Natural killer cell (primary cell): ENCODE data around the gene BSN. TPM values are rescaled to one million over a fixed set of nuclear protein-coding genes. Genes with fewer than 3 reads are reported as not detected.

Source experiments
- ATAC-seq, 3 donors: fragments of 150-1000 bp in 2 of 3; fragments of 200-7000 bp in 1 of 3; cut with Tn5 transposase; 1 replicate in 1 of 3; 2 replicates in 2 of 3; pipeline ENCODE4 v1.10.0; 2021; ENCODE audit warnings: mild to moderate bottlenecking in 2 of 3, moderate library complexity in 2 of 3
- DNase-seq, 2 donors: peaks; one replicate each; pipeline versions ENCODE4 v3.0.0 to v3.0.0-alpha.2; 2013 to 2021; ENCODE audit warnings: mixed read lengths in 1 of 2
- H3K27ac ChIP-seq: one replicate; pipeline ENCODE4 v1.5.1; 2013; ENCODE audit warnings: mild to moderate bottlenecking, low read length
- H3K27me3 ChIP-seq: one replicate; pipeline ENCODE4 v1.6.1; 2013; ENCODE audit warnings: low read length; ENCODE audit not compliant: control insufficient read depth, insufficient read depth
- H3K36me3 ChIP-seq: one replicate; pipeline ENCODE4 v1.6.1; 2013; ENCODE audit warnings: low read length; ENCODE audit not compliant: control insufficient read depth, insufficient read depth
- H3K4me1 ChIP-seq: one replicate; pipeline ENCODE4 v1.6.1; 2013; ENCODE audit warnings: low read length; ENCODE audit not compliant: control insufficient read depth, insufficient read depth
- H3K4me3 ChIP-seq: one replicate; pipeline ENCODE4 v1.5.1; 2013; ENCODE audit warnings: low read length
- H3K9me3 ChIP-seq: one replicate; pipeline ENCODE4 v1.6.1; 2013; ENCODE audit warnings: low read length; ENCODE audit not compliant: control insufficient read depth, insufficient read depth
- H3K27ac Mint-ChIP-seq, 2 donors: one replicate each; pipeline ENCODE4 v1.8.0; 2022; ENCODE audit warnings: mild to moderate bottlenecking in 2 of 2, mixed read lengths in 2 of 2, moderate library complexity in 1 of 2
- H3K27me3 Mint-ChIP-seq, 2 donors: one replicate each; pipeline ENCODE4 v1.8.0; 2022; ENCODE audit warnings: low read depth in 2 of 2, mixed read lengths in 2 of 2
- H3K36me3 Mint-ChIP-seq: one replicate; pipeline ENCODE4 v1.8.0; 2022; ENCODE audit warnings: mixed read lengths
- H3K4me1 Mint-ChIP-seq, 2 donors: one replicate each; pipeline ENCODE4 v1.8.0; 2022; ENCODE audit warnings: mixed read lengths in 2 of 2
- H3K4me3 Mint-ChIP-seq: one replicate; pipeline ENCODE4 v1.8.0; 2022; ENCODE audit warnings: mild to moderate bottlenecking, moderate library complexity, mixed read lengths
- H3K9me3 Mint-ChIP-seq, 2 donors: one replicate each; pipeline ENCODE4 v1.8.0; 2022; ENCODE audit warnings: mixed read lengths in 2 of 2
- WGBS: methylation state at CpG from one replicate; pipeline ENCODE4 v1.1.7; 2013; ENCODE audit warnings: missing lambda C conversion rate; ENCODE audit not compliant: insufficient coverage; 5-methylcytosine and 5-hydroxymethylcytosine counted together
- intact Hi-C: fragments of 100-400 bp; cut with micrococcal nuclease; formaldehyde crosslinking; loops from one replicate; pipeline ENCODE4 v1.14.2; 2022
- total RNA-seq, 4 donors: library from RNA; stranded (reverse); fragments of 120-200 nt in 1 of 4; gene quantifications; one replicate each; pipeline versions ENCODE4 v1.2.3 to v1.2.4, GENCODE V29; 2013 to 2022
- TF ChIP-seq, protein P1 (sequence below): fragments of 200-600 bp; IDR thresholded peaks from one replicate; pipeline ENCODE4 v1.8.0; 2022; ENCODE audit warnings: antibody characterized with exemption

The BSN gene
- total RNA-seq, 3 donors from 2014 or later (not counting 1 experiment from before 2014, with no cell fraction given), result 0.33 to 0.41 (median 0.35) TPM

GRCh38 chr3:49619649-49620048 is 65.4 kb downstream of the BSN start:
- Mint-ChIP-seq H3K9me3 (no peaks in the 10 kb centered on the region), H3K27me3 (peaks cover 10% of the 10 kb centered on the region in 2 donors), H3K27ac (no peak overlapping the region), H3K4me3 (no peak overlapping the region), H3K4me1 (no peaks in the 10 kb centered on the region), H3K36me3 (no peaks in the 10 kb centered on the region)
- Histone ChIP-seq H3K4me1 (no peaks in the 10 kb centered on the region), H3K9me3 (no peaks in the 10 kb centered on the region), H3K4me3 (no peak overlapping the region), H3K27ac (no peak overlapping the region), H3K36me3 (no peaks in the 10 kb centered on the region), H3K27me3 (no peaks in the 10 kb centered on the region)
- TF ChIP-seq, protein P1, sequence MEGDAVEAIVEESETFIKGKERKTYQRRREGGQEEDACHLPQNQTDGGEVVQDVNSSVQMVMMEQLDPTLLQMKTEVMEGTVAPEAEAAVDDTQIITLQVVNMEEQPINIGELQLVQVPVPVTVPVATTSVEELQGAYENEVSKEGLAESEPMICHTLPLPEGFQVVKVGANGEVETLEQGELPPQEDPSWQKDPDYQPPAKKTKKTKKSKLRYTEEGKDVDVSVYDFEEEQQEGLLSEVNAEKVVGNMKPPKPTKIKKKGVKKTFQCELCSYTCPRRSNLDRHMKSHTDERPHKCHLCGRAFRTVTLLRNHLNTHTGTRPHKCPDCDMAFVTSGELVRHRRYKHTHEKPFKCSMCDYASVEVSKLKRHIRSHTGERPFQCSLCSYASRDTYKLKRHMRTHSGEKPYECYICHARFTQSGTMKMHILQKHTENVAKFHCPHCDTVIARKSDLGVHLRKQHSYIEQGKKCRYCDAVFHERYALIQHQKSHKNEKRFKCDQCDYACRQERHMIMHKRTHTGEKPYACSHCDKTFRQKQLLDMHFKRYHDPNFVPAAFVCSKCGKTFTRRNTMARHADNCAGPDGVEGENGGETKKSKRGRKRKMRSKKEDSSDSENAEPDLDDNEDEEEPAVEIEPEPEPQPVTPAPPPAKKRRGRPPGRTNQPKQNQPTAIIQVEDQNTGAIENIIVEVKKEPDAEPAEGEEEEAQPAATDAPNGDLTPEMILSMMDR, result no peak
- ATAC-seq, result no peak
- DNase-seq, result no peak
- intact Hi-C loops, result no loop called here
- WGBS, result 78% methylated on average over 5 of the region's 5 CpGs

GRCh38 chr3:49620728-49621127 is 66.5 kb downstream of the BSN start:
- H3K4me1 ChIP-seq, result no peaks in the 10 kb centered on the region
- no peak overlapping the region for H3K27ac Mint-ChIP-seq
- peaks cover 10% of the 10 kb centered on the region in 2 donors for H3K27me3 Mint-ChIP-seq
- no peak for ATAC-seq
- no peak overlapping the region for H3K4me3 ChIP-seq
- intact Hi-C loops, result no loop called here
- no peaks in the 10 kb centered on the region for H3K4me1 Mint-ChIP-seq
- H3K27ac ChIP-seq, result no peak overlapping the region
- no peaks in the 10 kb centered on the region for H3K36me3 Mint-ChIP-seq
- H3K4me3 Mint-ChIP-seq, result no peak overlapping the region
- H3K36me3 ChIP-seq, result no peaks in the 10 kb centered on the region
- WGBS, result 95% methylated on average over 7 of the region's 8 CpGs
- no peaks in the 10 kb centered on the region for H3K9me3 Mint-ChIP-seq
- no peaks in the 10 kb centered on the region for H3K9me3 ChIP-seq
- TF ChIP-seq, protein P1, result no peak
- H3K27me3 ChIP-seq, result no peaks in the 10 kb centered on the region
- DNase-seq, result no peak

GRCh38 chr3:49623071-49623470 is 68.8 kb downstream of the BSN start:
- TF ChIP-seq, protein P1, result no peak
- Mint-ChIP-seq H3K27ac (no peak overlapping the region), H3K9me3 (no peaks in the 10 kb centered on the region), H3K4me1 (peaks cover 5 to 7% of the 10 kb centered on the region in 2 donors), H3K36me3 (no peaks in the 10 kb centered on the region), H3K4me3 (no peak overlapping the region), H3K27me3 (peaks cover 10% of the 10 kb centered on the region in 2 donors)
- Histone ChIP-seq H3K27ac (no peak overlapping the region), H3K36me3 (no peaks in the 10 kb centered on the region), H3K27me3 (no peaks in the 10 kb centered on the region), H3K4me3 (no peak overlapping the region), H3K9me3 (no peaks in the 10 kb centered on the region), H3K4me1 (no peaks in the 10 kb centered on the region)
- DNase-seq (no peak), ATAC-seq (no peak)
- WGBS, result 100% methylated on average over 1 of the region's 1 CpG
- intact Hi-C loops, result no loop called here

DNA sequence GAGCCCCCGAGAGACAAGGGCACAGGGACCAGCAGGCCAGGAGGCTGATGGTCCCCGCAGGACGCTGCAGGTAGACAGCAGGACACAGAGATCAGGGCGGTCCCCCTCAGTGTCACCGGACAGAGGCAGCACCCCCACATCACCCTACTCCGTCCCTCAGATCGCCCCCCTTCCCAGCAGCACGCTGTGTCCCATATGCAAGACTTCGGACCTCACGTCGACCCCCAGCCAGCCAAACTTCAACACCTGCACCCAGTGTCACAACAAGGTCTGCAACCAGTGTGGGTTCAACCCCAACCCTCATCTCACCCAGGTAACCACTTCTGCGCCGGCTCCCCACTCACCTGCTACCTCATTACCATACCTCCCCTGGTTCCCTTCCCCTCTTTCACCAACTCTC is 70.8 kb downstream of the BSN start:
- 98% methylated on average over 13 of the region's 13 CpGs for WGBS
- no peak for DNase-seq
- no peak for ATAC-seq
- Mint-ChIP-seq H3K4me3 (no peak overlapping the region), H3K27ac (no peak overlapping the region), H3K4me1 (peaks cover 5 to 7% of the 10 kb centered on the region in 2 donors), H3K27me3 (peaks cover 7 to 10% of the 10 kb centered on the region in 2 donors), H3K36me3 (no peaks in the 10 kb centered on the region), H3K9me3 (no peaks in the 10 kb centered on the region)
- Histone ChIP-seq H3K4me1 (no peaks in the 10 kb centered on the region), H3K27me3 (no peaks in the 10 kb centered on the region), H3K36me3 (no peaks in the 10 kb centered on the region), H3K4me3 (no peak overlapping the region), H3K9me3 (no peaks in the 10 kb centered on the region), H3K27ac (no peak overlapping the region)
- intact Hi-C loops, result no loop called here
- TF ChIP-seq, protein P1, result no peak
